ENCODE data around the gene ST7.

The ST7 gene

DNA sequence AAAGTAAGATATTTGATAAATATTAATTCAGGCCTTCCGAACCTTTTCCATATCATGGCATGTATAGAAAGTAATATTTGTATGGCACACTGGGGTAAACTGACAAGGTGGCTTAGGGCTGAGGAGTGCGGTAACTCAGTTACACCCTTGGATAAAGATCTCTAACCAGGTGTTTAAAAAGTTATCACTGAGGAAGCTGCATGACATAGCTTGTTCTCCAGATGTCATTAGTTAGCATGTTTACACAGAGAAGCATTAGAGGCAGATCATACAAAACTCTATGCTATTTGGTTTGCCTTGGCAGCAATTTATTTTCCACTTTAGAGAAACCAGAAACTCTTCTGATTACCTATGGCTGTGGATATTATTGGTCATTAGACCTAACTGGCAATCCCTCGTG, 118.2 kb downstream of the ST7 start:
- TF ChIP-seq, protein P1, sequence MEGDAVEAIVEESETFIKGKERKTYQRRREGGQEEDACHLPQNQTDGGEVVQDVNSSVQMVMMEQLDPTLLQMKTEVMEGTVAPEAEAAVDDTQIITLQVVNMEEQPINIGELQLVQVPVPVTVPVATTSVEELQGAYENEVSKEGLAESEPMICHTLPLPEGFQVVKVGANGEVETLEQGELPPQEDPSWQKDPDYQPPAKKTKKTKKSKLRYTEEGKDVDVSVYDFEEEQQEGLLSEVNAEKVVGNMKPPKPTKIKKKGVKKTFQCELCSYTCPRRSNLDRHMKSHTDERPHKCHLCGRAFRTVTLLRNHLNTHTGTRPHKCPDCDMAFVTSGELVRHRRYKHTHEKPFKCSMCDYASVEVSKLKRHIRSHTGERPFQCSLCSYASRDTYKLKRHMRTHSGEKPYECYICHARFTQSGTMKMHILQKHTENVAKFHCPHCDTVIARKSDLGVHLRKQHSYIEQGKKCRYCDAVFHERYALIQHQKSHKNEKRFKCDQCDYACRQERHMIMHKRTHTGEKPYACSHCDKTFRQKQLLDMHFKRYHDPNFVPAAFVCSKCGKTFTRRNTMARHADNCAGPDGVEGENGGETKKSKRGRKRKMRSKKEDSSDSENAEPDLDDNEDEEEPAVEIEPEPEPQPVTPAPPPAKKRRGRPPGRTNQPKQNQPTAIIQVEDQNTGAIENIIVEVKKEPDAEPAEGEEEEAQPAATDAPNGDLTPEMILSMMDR (IDR thresholded peaks at IDR 0.05; ENCODE audit: unreplicated experiment in 3 of 3): no peak
- peak overlapping the region; percentile 20 to 63 (median 38) for H3K27ac Mint-ChIP-seq
- H3K4me1 Mint-ChIP-seq: peaks cover 57% of the 10 kb centered on the region
- no peaks in the 10 kb centered on the region for H3K36me3 Mint-ChIP-seq (ENCODE audit: low read depth)
- no peaks in the 10 kb centered on the region for H3K9me3 Mint-ChIP-seq
- no peak overlapping the region for H3K4me3 Mint-ChIP-seq
- H3K27me3 Mint-ChIP-seq (ENCODE audit: low read depth): no peaks in the 10 kb centered on the region

DNA sequence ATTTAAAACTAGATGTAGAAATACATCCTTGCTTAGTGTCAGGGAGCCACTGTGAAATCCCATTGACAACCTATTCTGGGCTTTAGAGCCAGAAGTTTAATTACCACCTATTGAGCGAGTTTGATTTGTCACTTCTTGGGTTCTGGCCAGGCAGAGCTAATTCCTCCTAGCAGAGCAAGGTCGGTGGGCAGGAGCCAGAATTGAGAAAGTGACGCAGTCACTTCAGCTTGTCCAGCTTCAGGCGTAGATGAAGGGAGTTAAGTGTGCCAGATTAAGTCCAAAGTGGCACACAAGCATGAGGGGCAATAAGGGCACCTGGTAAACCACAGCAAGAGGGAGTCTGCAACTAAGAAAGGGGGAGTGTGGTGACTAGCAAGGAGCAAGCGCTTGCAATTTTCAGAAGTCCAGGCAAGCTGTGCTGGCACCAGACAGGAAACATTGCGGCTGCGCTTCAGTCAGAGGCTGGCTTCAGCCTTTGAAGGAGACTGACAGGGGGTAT, 119.4 kb downstream of the ST7 start:
- TF ChIP-seq, protein P1 (IDR thresholded peaks at IDR 0.05; ENCODE audit: unreplicated experiment in 3 of 3): no peak
- Mint-ChIP-seq H3K9me3 (no peaks in the 10 kb centered on the region), H3K4me1 (peaks cover 56% of the 10 kb centered on the region), H3K27ac (peak overlapping the region; percentile 51 to 62 (median 53)), H3K27me3 (ENCODE audit: low read depth) (no peaks in the 10 kb centered on the region), H3K36me3 (ENCODE audit: low read depth) (no peaks in the 10 kb centered on the region), H3K4me3 (no peak overlapping the region)

DNA sequence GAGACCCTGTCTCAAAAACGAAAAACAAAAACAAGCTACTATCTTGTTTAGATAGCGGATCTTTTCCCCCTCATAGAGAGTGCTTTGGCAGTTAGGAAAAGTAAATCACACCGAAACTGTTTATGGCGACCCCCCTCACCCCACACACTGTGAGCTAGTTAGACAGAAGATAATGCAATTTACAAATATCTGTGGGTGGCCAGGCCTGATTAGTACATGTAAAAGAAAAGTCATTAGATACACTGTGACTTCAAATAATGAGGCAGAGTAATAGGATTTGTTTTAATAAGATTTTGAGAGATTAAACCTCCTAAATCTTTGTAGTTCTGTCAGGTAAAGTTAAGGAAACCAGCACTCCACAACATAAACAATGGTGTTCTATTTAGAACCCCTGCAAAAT, 121.1 kb downstream of the ST7 start:
- H3K36me3 Mint-ChIP-seq (ENCODE audit: low read depth): no peaks in the 10 kb centered on the region
- peaks cover 50% of the 10 kb centered on the region for H3K4me1 Mint-ChIP-seq
- no peaks in the 10 kb centered on the region for H3K9me3 Mint-ChIP-seq
- no peak overlapping the region for H3K4me3 Mint-ChIP-seq
- H3K27me3 Mint-ChIP-seq (ENCODE audit: low read depth): no peaks in the 10 kb centered on the region
- no peak overlapping the region for H3K27ac Mint-ChIP-seq
- TF ChIP-seq, protein P1 (IDR thresholded peaks at IDR 0.05; ENCODE audit: unreplicated experiment in 3 of 3): no peak

DNA sequence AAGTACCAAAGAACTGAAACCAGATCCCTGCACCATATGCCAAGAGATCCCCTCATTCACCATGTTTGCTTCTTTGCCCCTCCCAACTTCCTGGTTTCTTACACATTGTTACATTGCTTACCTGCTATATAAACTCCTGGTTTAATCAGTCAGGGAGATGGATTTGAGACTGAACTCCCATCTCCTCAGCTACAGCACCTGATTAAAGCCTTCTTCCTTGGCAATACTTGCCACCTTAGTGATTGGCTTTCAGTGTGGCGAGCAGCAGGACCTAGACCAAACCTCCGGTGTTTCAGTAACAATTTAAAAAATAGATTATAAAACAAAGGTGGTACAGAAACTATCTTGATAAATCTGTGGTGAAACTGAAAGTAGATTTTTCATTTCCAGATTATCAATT, 122.6 kb downstream of the ST7 start:
- Mint-ChIP-seq H3K4me1 (peaks cover 42% of the 10 kb centered on the region), H3K9me3 (no peaks in the 10 kb centered on the region), H3K27ac (no peak overlapping the region), H3K27me3 (ENCODE audit: low read depth) (no peaks in the 10 kb centered on the region), H3K36me3 (ENCODE audit: low read depth) (no peaks in the 10 kb centered on the region), H3K4me3 (no peak overlapping the region)
- TF ChIP-seq, protein P1 (IDR thresholded peaks at IDR 0.05; ENCODE audit: unreplicated experiment in 3 of 3): no peak

DNA sequence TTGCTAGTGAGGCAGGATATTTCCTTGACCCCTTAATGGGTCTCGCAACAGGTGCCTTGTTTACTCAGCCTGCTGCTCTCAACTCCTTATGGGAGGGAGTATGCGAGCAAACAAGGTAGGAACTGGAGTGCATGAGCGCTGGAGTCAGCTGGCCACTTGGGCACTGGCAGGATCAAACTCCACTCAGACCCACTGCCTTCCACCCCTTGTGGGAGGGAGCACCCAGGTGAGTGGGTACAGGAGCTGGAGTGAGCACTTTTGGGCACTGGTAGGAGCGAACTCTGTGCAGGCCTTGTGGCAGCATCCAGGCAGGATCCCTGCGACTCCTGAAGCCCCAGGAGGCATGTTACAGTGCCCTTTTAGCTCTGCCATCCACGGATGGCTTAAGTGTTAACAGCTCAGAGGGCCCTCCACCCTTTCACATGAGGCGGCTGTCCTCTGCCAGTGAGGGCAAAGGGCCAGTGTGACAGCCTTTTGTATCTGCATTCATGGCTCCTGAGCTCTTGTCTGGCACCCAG, 123.2 kb downstream of the ST7 start:
- TF ChIP-seq, protein P1 (IDR thresholded peaks at IDR 0.05; ENCODE audit: unreplicated experiment in 3 of 3): no peak
- H3K27me3 Mint-ChIP-seq (ENCODE audit: low read depth): no peaks in the 10 kb centered on the region
- no peak overlapping the region for H3K4me3 Mint-ChIP-seq
- peak overlapping the region in 2 of 3 experiments; percentile 40 to 60 for H3K27ac Mint-ChIP-seq
- H3K4me1 Mint-ChIP-seq: peaks cover 41% of the 10 kb centered on the region
- H3K36me3 Mint-ChIP-seq (ENCODE audit: low read depth): no peaks in the 10 kb centered on the region
- no peaks in the 10 kb centered on the region for H3K9me3 Mint-ChIP-seq

DNA sequence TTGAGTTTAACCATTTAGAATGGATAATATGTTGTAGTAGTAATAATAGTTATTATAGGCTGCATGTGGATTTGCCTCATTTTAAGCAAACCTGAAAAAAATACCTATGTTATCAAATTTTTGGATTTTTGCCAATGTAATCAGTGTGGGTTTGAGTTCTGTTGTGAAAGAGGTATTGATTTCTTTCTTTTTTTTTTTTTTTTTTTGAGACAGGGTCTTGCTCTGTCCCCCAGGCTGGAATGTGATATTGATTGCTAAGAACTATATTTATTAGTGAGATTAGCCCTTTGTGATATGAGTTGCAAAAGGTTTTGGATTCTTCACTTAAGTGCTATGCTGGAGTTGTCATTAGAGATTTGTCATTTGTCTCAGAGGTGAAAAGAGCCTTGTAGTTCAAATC, 124.4 kb downstream of the ST7 start:
- Mint-ChIP-seq H3K27me3 (ENCODE audit: low read depth) (no peaks in the 10 kb centered on the region), H3K27ac (no peak overlapping the region), H3K9me3 (no peaks in the 10 kb centered on the region), H3K4me3 (no peak overlapping the region), H3K4me1 (peaks cover 41% of the 10 kb centered on the region), H3K36me3 (ENCODE audit: low read depth) (no peaks in the 10 kb centered on the region)
- TF ChIP-seq, protein P1 (IDR thresholded peaks at IDR 0.05; ENCODE audit: unreplicated experiment in 3 of 3): no peak

Data from nephron (organoid).